ENCODE measurements around the gene BICC1. TPM values are rescaled to one million over a fixed set of nuclear protein-coding genes. Genes with fewer than 3 reads are reported as not detected.

Gene BICC1
- total RNA-seq, 1 donor from 2014 or later: 7.6 TPM

GRCh38 chr10:58780476-58780875, 267.8 kb downstream of the BICC1 start:
- DNase-seq: no peak

- no peak for DNase-seq
These were observed 269.3 kb downstream of the BICC1 start for GRCh38 chr10:58781873-58782488.

- no peak for DNase-seq
These were observed 270.5 kb downstream of the BICC1 start for GRCh38 chr10:58782876-58783851.

- DNase-seq: no peak
These were observed 271.7 kb downstream of the BICC1 start for GRCh38 chr10:58784361-58784760.

GRCh38 chr10:58785354-58785753, 272.7 kb downstream of the BICC1 start:
- no peak for DNase-seq

- no peak for DNase-seq
These were observed 278.5 kb downstream of the BICC1 start for GRCh38 chr10:58791137-58791536.

- DNase-seq: no peak
These were observed 282.9 kb downstream of the BICC1 start for GRCh38 chr10:58795560-58795959.

GRCh38 chr10:58796242-58796641, 283.6 kb downstream of the BICC1 start:
- peak; percentile 29 for DNase-seq

- DNase-seq: no peak
These were observed 284.2 kb downstream of the BICC1 start for GRCh38 chr10:58796824-58797223.

- DNase-seq: no peak
These were observed 284.7 kb downstream of the BICC1 start for GRCh38 chr10:58797356-58797755.

- no peak for DNase-seq
These were observed 289.4 kb downstream of the BICC1 start for GRCh38 chr10:58802047-58802446.

GRCh38 chr10:58806323-58806722, 293.7 kb downstream of the BICC1 start:
- no peak for DNase-seq

GRCh38 chr10:58806970-58807628, 294.4 kb downstream of the BICC1 start:
- DNase-seq: no peak

GRCh38 chr10:58807629-58808022, 295.0 kb downstream of the BICC1 start:
- no peak for DNase-seq

GRCh38 chr10:58810751-58811150, 298.1 kb downstream of the BICC1 start:
- DNase-seq: no peak

- DNase-seq: no peak
These were observed 300.9 kb downstream of the BICC1 start for GRCh38 chr10:58813573-58813972.

- DNase-seq: no peak
These were observed 304.7 kb downstream of the BICC1 start for GRCh38 chr10:58817201-58817846.

- DNase-seq: no peak
These were observed 306.2 kb downstream of the BICC1 start for GRCh38 chr10:58818900-58819299.

- DNase-seq: no peak
These were observed 307.7 kb downstream of the BICC1 start for GRCh38 chr10:58820386-58820785.

GRCh38 chr10:58820861-58821751, 308.4 kb downstream of the BICC1 start:
- no peak for DNase-seq

- DNase-seq: no peak
These were observed 309.0 kb downstream of the BICC1 start for GRCh38 chr10:58821752-58822056.

- no peak for DNase-seq
These were observed 311.3 kb downstream of the BICC1 start for GRCh38 chr10:58823983-58824382.
